GM19099 (cell line): Measurements from ENCODE around the gene ANKS6.

Experiments used
- POLR2A ChIP-seq: IDR thresholded peaks from 3 replicates; pipeline ENCODE4 v1.6.1; 2011; ENCODE audit warnings: low read depth; ENCODE audit not compliant: insufficient read length; ENCODE audit errors: extremely low read depth

Gene ANKS6

GRCh38 chr9:98825414-98825813 lies 29.1 kb upstream of the ANKS6 start:
- no peak for TF ChIP-seq POLR2A

GRCh38 chr9:98823666-98824334 lies 27.4 kb upstream of the ANKS6 start:
- no peak for TF ChIP-seq POLR2A

GRCh38 chr9:98822661-98823060 lies 26.3 kb upstream of the ANKS6 start:
- no peak for TF ChIP-seq POLR2A

DNA sequence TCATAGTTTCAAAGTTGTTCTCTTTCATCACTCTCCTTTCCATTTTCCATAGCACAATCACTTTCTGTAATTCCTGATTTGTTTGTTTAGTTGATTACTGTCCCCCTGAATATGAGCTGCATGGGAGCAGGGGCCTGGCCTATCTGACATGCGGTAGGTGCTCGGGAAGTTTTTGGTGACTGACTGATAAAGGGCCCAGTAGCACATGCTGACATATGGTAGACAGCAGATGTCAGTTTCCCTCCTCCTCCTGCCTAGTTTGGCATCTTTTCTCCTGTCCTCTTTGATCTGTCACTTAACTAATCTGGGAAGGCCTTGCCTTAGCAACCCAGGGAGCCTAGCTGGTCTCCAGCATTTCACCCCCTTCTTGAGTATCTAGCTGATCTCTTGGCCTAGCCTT lies 25.5 kb upstream of the ANKS6 start:
- no peak for TF ChIP-seq POLR2A

DNA sequence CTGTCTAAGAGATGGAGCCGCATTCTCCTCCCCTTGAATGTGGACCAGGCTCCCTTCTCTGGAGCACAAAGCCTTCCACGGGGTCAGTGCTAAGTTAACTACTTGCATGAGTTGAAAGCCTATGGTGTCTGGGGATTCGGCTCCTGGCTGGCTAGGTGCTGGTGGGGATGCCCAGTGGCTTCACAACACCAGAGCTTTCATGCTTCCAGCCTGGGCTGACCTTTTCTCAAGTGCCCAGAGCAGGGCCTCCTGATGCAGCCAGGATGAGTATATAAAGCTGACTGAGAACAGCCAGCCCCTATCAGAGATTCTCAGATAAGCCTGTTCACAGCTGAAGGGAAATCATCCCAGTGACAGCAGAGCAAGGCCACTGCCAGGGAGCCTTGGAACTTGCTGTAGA lies 22.9 kb upstream of the ANKS6 start:
- no peak for TF ChIP-seq POLR2A

- TF ChIP-seq POLR2A, result no peak
Observed at GRCh38 chr9:98818764-98819163, 22.4 kb upstream of the ANKS6 start.

DNA sequence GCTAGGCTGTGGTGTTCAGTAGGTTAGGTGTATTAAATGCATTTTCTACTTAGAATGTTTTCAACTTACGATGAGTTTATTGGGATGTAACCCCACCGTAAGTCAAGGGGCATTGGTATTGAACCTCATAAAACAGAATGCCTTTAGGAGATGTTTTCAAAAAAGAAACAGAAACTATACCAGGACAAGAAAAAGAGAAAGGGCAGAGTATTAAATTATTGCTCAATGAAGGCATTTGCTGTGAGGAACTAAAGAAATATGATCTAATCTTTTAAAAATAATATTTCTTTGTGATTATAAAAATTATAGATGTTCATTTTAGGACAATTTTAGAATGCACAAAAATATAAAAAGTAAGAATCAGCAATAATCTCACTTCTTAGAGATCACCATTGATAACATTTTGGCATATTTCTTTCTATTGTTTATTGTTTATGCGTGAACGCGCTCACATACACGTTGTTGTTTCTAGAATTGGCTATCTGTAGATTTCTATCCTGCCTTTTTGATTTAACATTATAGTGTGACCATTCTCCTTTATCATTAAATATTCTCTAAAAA lies 19.1 kb upstream of the ANKS6 start:
- no peak for TF ChIP-seq POLR2A

GRCh38 chr9:98811051-98811650 lies 14.8 kb upstream of the ANKS6 start:
- TF ChIP-seq POLR2A, result no peak

DNA sequence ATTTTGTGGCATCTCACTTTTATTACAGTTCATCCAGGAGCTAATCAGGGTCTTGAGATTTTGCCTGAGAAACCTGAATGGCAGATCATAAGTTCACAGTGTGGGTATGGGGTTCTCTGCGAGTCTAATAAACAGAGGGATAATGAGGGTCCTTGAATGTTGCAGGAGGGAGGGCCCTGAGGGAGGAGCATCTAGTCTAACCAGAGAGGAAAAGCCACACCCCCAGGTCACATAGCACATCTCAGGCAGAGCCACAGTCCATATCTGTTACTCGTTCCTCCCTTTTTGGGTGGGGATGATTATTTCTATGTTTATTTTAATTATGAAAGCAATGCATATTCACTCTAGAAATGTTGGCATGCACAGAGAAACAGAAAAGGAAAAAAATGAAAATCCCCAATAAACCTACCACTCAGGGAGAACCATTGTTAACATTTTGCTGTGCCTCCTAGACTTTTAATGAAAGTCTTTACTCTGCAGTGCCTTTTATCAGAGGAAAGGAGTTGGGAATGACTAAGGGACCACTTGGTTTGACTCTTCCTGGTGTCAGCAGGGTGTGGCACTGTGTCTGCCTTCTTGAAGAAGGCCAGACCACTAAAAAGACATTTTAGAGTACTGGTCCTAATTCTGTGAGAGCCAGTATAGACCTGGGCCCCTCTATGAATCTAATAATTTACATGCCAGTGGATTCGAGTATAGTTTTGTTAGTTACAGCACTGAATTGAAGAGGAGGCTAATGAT lies 13.9 kb upstream of the ANKS6 start:
- TF ChIP-seq POLR2A, result no peak

DNA sequence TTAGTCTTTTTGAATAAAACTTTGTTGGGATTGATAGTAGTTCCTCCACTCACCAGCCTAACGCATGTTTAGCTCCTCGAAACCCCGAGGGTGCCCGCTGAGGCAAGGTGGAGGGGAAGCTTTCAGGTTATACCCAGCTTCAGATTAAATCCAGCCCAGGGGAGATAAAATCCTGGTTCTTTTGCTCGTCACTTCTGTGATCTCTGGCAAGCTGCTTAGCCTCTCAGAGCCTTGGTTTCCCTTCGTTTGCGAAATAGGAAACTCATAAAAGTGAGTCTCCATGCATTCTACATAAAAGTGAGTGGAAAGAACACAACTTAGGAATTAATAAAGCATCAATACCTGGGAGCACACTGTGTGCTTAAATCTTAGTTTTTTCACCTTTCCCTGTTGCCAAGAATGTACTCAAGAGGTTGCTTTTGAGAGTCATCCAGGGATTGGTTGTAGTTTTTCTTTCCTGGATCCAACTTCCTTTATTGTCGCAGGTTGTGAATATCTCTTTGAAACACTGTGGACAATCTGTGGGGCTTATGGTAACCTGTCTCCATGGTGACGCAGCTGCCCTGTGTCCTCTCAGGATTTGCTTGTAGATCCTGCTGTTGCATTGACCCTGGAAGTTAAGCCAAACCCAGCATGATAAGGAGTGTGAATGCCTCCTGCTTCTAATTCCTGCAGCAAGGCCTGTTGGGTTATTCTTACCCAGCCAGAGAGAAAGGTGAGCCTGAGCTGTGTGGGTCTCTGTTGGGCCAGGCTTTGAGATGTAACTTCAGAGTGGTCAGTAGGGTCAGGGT lies 13.2 kb upstream of the ANKS6 start:
- TF ChIP-seq POLR2A, result no peak

DNA sequence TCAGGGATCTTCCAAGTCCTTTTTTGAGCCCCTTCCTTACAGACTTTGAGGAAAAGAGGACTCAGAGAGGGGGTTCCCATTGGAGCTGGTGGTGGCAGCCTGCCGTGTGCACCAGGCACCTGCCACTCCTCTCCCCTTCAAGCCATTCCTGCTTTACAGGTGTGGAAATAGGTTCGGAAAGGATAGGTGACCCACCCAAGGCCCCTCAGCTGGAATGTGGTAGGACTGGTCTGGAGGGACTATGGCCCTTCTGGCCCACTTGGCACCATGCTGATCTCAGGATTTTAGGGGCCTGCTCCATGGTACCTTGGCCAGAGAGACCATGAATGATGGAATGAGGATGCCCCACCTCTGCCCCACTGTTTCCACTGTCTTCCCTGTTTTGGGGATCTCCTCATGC lies 12.5 kb upstream of the ANKS6 start:
- no peak for TF ChIP-seq POLR2A

- TF ChIP-seq POLR2A, result no peak
Observed at GRCh38 chr9:98808411-98808815, 12.1 kb upstream of the ANKS6 start.

DNA sequence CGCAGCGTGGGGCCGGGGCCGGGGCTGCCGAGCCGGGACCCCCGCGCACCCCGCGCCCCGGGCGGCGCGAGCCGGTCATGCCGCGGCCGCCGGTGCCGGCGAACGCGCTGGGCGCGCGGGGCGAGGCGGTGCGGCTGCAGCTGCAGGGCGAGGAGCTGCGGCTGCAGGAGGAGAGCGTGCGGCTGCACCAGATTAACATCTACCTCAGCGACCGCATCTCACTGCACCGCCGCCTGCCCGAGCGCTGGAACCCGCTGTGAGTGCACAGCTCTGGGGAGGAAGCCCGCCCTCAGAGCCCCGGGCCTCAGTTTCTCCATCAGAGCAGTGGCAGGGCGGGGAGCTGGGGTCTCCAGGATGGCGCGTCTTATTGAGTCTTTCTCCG lies 11.4 kb upstream of the ANKS6 start:
- no peak for TF ChIP-seq POLR2A

- TF ChIP-seq POLR2A, result no peak
Observed at GRCh38 chr9:98807070-98807813, 10.9 kb upstream of the ANKS6 start, which contains the start of gene GALNT12. Gene GALNT12, plus strand, starts transcription at chr9:98807670. Its CDS starts 29 bp downstream, at chr9:98807699.
